Measurements from ENCODE around the gene APOBEC3G.

DNA sequence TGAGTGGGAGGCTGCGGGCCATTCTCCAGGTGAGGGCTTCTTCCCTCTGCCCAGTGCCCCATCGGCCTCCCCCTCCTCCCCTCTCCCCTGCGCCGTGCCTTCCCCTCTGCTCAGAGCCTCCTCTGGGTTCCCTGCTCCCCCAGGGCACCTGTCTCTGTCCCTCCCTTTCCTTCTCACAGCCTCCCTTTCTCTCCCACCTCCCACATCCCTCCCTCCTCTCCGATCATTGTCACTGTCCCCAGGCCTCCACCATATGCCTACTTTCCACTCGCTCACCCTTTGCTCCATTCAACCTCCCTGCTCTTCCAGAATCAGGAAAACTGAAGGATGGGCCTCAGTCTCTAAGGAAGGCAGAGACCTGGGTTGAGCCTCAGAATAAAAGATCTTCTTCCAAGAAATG is 10.0 kb downstream of the APOBEC3G start:
- TF ChIP-seq CTCF (IDR thresholded peaks at IDR 0.05; ENCODE audit: poor library complexity) (no peak), EZH2phosphoT487 (IDR thresholded peaks at IDR 0.05; ENCODE audit: low read depth, severe bottlenecking, unreplicated experiment) (no peak)
